Measurements from ENCODE around the gene ECHDC1.

- TF ChIP-seq CTCF (IDR thresholded peaks at IDR 0.05) = no peak
- TF ChIP-seq POLR2A (IDR thresholded peaks at IDR 0.05) = no peak
Observed at GRCh38 chr6:127341471-127342202, 1.8 kb downstream of the ECHDC1 start.
